Progenitor cell of endocrine pancreas (in vitro differentiated cells): ENCODE measurements around the gene RASGRP4. TPM values are rescaled to one million over a fixed set of nuclear protein-coding genes. Genes with fewer than 3 reads are reported as not detected.
A peak's percentile ranks its signal among the peaks of the same experiment; 100 is the strongest.

ENCODE experiments used
- DNase-seq: peaks from one replicate; pipeline ENCODE4 v3.0.0; 2021; ENCODE audit warnings: low spot score; ENCODE audit not compliant: unreplicated experiment
- H3K27ac Mint-ChIP-seq: 2 replicates; pipeline ENCODE4 v1.8.0; 2021; ENCODE audit warnings: mild to moderate bottlenecking, moderate library complexity, mixed read lengths
- H3K27me3 Mint-ChIP-seq: 2 replicates; pipeline ENCODE4 v1.8.0; 2021; ENCODE audit warnings: mixed read lengths
- H3K36me3 Mint-ChIP-seq: 2 replicates; pipeline ENCODE4 v1.8.0; 2022; ENCODE audit warnings: mixed read lengths; ENCODE audit not compliant: insufficient read depth
- H3K4me1 Mint-ChIP-seq: 2 replicates; pipeline ENCODE4 v1.8.0; 2021; ENCODE audit warnings: low read depth, mixed read lengths
- H3K4me3 Mint-ChIP-seq: 2 replicates; pipeline ENCODE4 v1.8.0; 2021; ENCODE audit warnings: low read depth, mild to moderate bottlenecking, moderate library complexity, mixed read lengths
- H3K9me3 Mint-ChIP-seq: 2 replicates; pipeline ENCODE4 v1.8.0; 2021; ENCODE audit warnings: low read depth, mixed read lengths
- CTCF ChIP-seq: fragments of 200-600 bp; sonication (generic); IDR thresholded peaks from one replicate; pipeline ENCODE4 v1.5.0; 2021; ENCODE audit warnings: antibody characterized with exemption, mild to moderate bottlenecking; ENCODE audit not compliant: unreplicated experiment
- total RNA-seq: library from RNA; stranded (reverse); gene quantifications from 2 replicates; pipeline ENCODE4 v1.2.1, GENCODE V29; 2021

Gene RASGRP4
- total RNA-seq, 1 donor from 2014 or later, result not detected

- H3K36me3 Mint-ChIP-seq, result peaks cover 28% of the 10 kb centered on the region
- H3K27me3 Mint-ChIP-seq, result peaks cover 24% of the 10 kb centered on the region
- no peak for DNase-seq
- H3K4me1 Mint-ChIP-seq, result peaks cover 5% of the 10 kb centered on the region
- peaks cover 3% of the 10 kb centered on the region for H3K9me3 Mint-ChIP-seq
- no peak overlapping the region for H3K27ac Mint-ChIP-seq
- TF ChIP-seq CTCF, result no peak
- H3K4me3 Mint-ChIP-seq, result no peak overlapping the region
These were observed 31.5 kb downstream of the RASGRP4 start for GRCh38 chr19:38394488-38394887.

GRCh38 chr19:38392707-38393308 lies 33.2 kb downstream of the RASGRP4 start:
- Mint-ChIP-seq H3K36me3 (peaks cover 28% of the 10 kb centered on the region), H3K4me3 (no peak overlapping the region), H3K4me1 (peaks cover 8% of the 10 kb centered on the region), H3K27me3 (peaks cover 17% of the 10 kb centered on the region), H3K27ac (no peak overlapping the region), H3K9me3 (peaks cover 3% of the 10 kb centered on the region)
- no peak for DNase-seq
- no peak for TF ChIP-seq CTCF

GRCh38 chr19:38391911-38392464 lies 34.0 kb downstream of the RASGRP4 start:
- H3K27me3 Mint-ChIP-seq, result peaks cover 18% of the 10 kb centered on the region
- peaks cover 31% of the 10 kb centered on the region for H3K36me3 Mint-ChIP-seq
- H3K27ac Mint-ChIP-seq, result no peak overlapping the region
- peaks cover 11% of the 10 kb centered on the region for H3K4me1 Mint-ChIP-seq
- no peak overlapping the region for H3K4me3 Mint-ChIP-seq
- TF ChIP-seq CTCF, result no peak
- DNase-seq, result no peak
- peaks cover 3% of the 10 kb centered on the region for H3K9me3 Mint-ChIP-seq

GRCh38 chr19:38389957-38390924 lies 35.8 kb downstream of the RASGRP4 start:
- no peak for TF ChIP-seq CTCF
- Mint-ChIP-seq H3K4me1 (peaks cover 11% of the 10 kb centered on the region), H3K27me3 (peaks cover 15% of the 10 kb centered on the region), H3K4me3 (peak overlapping the region; percentile 80), H3K36me3 (peaks cover 25% of the 10 kb centered on the region), H3K9me3 (peaks cover 3% of the 10 kb centered on the region), H3K27ac (peak overlapping the region; percentile 57)
- DNase-seq, result no peak
